CD4-positive, alpha-beta T cell treated with Interleukin-15 for 1 hour (primary cell): ENCODE data around the gene PRRX2.
"Not testable (repeated sequence)": the region's sequence is repeated elsewhere in the genome, so short reads cannot be mapped to it uniquely, and the experiment has no call there.

Experiments used
- DNase-seq: peaks from one replicate; pipeline ENCODE4 v3.0.0-alpha.2; 2020

PRRX2 gene

DNA sequence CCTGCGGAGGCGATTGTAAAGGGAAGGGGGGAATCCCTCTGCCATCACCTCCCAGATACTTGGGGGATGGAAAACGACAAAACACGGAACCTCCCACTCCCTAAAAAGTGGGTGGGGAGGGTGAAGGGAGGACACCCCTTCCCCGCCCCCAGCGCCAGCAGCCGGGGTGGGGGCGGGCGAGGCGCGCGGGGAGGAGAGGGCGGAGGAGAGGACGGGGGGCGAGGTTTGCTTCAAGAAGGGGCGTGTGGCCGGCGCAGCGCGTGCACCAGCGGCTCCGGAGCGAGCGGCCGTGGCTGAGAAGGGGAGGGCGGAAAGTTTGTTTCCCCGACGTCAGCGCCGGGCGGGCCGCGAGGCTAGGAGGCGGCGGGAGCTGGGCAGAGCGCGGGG is at the start of gene PRRX2:
TSS of gene PRRX2 (plus strand) at position 259 of the 387 bp plus-strand sequence. CDS start 221 bp downstream, outside the sequence.
- no peak for DNase-seq

DNA sequence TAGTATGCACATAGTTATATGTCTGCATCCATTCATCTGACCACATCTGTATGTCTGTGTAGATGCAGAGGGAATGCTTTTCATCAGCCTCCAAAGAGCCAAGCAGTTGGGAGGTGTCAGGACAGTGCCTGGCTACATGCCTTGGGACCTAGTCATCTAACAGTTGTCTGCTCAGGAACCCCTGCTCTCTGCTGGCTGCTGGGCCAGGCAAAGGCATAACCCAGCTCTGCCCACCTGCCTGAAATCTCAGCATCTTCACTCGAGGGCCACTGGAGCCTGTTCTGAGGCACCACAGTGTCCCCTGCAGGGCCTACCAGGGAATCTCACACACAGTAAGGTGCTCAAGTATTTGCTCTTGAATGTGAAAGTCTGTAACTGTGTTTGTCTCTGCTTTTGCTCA is 48.3 kb upstream of the PRRX2 start:
- no peak for DNase-seq

DNA sequence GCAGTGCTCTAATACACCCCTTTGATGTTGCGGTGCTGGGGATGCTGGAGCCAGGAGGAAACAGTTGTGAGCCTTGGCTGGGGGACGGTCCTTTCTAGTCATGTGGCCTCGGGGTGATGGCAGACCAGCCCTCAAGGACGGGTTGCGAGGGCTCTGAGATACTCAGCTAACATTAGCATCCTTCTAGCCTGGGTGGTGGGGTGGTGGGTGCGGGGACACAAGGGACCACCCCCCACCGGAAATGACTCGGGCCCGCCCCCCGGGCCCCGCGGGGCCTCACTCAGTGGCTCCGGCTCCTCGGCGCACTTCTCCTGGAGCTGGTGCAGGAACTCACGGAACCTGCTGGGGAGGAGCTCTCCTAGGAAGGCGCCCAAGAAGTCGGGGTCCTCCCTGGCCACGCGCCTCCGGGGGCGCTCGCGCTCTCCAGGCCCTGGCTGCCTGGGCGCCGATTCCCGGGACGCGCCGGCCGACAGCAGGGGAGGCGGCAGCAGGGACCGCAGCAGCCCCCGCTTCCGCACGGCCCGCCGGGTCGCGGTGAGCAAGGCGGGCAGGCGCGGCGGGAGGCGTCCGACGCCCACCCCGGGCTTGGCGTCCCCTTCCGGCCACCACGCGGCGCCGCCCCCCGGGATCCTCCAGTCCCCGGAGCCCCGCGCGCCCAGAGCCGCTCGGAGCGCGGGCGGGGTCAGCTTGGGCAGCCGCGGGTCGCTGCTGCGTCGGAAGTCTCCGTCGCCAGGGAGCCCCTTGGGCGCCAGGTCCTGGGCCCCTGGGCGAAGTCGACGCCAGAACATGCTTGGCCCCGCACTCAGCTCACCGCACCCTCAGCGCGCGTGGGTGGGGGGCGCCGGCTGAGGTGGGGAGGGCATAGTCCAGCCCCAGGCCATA is 45.4 kb upstream of the PRRX2 start:
- no peak for DNase-seq

DNA sequence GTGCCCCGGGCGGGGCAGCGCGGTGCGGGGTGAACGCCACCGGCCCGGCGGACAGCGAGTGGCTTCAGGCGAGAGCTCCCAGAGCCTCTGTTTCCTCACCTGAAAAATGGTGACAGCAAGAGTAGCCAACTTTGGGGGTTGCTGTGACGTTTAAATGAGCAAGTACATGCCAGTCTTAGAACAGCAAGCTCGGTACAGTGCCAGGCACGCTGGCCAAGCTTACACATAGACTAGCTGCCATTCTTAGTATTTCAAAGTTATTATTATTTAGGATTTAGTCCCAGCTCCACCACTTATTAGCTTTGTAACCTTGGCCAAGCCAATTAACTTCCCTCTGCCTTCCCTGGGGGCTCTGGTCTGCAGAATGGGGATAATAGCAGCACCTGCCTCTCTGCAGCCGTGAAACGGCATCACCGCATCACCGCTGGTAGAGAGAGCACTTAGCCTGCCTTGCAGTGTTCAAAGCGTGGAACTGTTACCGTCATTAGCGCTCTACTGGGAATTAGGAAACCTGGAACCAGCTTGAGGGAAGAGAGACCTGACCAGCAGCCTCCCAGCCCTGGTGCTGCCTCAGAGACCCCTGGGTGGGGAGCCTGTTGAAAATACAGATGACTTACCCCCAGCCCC is 44.7 kb upstream of the PRRX2 start, which contains the start of gene C9orf50:
TSS of gene C9orf50 (minus strand) at position 433 of the 627 bp plus-strand sequence. CDS start 527 bp downstream, outside the sequence.
- no peak for DNase-seq

DNA sequence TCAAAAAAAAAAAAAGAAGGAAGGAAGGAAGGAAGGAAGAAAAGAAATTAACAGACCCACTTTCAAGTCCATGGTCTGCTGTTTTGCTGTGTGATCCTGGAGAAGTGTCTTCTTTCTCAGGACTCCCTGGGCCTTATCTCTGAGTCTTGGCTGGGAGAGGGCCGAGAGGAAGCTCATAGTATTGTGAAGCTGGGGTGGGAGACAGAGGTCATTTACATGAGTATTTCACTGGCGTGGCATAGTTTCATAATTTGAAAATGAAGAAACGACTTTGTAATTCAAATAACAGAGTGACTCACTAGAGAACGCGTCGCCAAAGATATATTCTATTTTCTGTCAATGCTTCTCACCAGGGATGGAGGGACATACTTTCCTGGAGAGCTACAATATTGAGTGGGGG is 42.1 kb upstream of the PRRX2 start:
- DNase-seq: no peak

DNA sequence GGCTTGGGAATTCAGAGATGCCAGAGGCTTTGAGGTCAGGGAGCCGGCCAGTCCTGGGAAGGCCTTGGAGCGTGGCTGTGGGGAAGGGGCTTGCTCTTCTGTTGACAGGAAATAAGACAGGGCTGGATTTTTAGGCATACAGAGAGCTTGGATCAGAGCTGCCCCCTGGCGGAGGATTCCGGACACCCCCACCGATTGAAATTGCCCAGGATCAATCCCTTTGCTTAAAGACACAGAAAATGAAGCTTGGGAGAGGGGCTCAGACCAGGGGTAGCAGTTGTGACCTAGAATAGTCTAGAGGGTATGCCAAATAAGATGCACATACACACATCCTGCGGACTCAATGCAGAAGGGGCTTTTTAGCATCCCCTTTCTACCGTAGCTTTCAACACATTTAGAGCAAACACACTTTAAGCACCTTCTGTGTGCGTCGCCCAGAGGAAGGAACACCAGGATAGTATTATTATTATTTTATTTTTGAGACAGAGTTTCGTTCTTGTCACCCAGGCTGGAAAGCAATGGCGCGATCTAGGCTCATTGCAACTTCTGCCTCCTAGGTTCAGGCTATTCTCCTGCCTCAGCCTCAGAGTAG is 41.2 kb upstream of the PRRX2 start:
- peak; percentile 54 for DNase-seq

DNA sequence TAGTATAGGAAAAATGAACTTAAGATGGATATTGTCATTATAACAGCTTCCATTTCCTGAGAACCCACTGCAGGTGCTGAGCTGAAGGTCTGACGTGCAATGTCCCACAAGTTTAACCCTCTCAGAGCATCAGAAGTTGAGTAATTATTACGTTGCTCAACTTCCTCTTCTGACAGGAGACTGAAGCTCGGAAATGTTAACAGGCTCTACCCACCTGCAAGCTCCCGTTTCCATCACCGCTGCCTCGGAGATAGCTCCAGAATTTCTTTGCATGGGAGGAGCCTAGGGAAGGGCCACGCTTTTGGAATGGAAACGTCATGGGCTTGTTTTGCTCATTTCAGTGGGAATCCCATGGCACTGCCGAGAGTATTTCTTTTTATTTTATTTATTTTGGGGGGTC is 40.5 kb upstream of the PRRX2 start:
- DNase-seq: peak; percentile 52

DNA sequence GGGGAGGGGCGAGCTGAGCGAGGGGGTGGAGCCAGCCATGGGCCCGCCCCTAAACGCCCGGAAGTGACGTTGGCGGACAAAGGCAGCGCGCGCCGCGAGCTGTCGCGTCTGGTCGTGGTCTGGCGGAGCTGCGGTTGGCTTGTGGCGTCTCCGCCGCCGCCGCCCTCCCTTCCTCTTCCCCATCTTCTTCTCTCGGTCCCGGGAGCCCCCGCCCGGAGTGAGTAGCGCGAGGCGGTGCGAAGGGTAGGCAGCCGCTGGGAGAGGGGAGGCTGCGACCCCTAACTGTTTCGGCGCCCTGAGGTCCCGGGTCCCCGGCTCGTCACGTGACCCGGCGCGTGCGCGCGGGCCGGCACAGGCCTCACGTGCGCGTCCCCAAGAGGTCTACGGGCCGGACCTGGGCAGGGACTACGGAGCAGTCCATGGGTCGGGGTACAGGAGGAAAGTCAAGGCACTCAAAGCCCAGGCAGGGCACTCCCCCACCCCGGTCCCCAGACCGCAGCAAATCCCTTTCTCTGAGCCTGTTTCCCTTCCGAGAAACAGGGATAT is 39.3 kb upstream of the PRRX2 start, which contains the start of gene NTMT1:
TSS of gene NTMT1 (plus strand) at position 85 of the 546 bp plus-strand sequence. CDS start 6,541 bp downstream, outside the sequence.
- DNase-seq: peak; percentile 91

DNA sequence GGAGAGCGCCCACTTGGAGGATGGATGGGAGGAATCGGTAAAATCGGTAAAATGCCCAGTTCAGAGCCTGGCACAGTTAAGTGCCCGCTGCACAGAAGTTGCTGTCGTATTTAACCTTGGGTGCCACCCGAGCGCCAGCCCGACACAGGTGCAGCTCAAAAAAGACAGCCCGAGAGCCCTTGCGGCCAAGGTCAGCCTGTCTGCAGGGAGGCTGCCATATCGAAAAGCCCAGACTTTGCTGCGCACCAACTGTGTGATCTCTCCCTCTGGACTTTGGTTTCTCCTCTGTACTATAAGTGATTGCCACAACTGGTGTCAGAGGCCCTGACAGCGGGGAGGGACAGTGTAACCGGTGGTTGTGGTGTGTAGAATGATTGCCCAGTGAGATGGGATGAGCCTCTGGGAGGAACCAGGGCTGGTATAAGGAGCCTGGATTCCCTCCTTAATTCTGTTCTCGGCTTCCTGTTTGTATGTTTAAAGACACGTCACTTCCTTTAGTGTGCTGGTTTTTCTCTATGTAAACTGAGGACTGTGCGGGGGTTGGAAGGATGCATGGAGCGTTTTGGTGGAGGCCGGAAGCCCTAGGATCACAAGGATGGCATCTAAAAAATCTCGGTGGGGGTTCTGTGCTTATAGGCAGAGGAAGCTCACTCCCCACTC is 38.7 kb upstream of the PRRX2 start:
- DNase-seq: peak; percentile 51

DNA sequence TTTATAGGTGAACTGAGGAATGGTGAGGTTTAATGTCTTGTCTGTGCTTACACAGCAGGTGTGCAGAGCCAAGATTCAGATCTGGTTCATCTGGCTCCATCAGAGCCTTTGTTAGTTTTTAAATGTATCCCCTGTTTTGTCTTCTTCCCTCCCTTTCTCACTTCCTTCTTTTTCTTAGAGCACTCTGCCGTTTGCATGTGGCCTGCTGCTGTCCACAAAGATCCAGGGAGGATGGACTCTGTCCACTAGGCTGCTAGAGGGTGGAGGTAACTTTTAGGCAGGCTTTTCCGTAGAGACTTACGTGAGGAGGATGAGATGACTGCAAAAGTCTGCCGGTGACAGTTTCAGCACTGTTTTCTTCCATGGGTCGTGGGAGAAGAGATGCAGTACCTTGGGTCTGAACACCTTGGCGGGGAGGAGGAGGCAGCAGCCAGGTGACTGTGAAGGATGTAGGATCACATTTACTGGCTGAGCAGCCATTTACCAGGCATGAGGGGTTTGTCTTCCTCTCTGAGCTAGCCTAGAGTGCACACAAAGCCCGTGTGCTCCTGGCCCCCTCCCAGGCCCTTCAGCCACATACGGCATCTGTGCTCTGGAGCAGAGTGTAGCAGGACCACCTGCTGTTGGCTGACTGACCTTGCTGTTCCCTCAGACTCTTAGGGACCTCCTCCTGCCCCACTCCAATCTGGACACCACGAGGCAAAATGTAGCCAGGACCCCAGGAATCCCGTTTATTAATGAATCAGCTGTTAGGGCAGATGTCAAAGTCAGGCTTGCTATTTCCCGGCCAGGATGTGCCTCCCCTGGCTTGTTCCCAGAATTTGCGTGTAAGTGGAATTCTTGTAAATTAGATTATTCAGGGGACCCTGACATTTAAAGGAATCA is 37.6 kb upstream of the PRRX2 start:
- no peak for DNase-seq

DNA sequence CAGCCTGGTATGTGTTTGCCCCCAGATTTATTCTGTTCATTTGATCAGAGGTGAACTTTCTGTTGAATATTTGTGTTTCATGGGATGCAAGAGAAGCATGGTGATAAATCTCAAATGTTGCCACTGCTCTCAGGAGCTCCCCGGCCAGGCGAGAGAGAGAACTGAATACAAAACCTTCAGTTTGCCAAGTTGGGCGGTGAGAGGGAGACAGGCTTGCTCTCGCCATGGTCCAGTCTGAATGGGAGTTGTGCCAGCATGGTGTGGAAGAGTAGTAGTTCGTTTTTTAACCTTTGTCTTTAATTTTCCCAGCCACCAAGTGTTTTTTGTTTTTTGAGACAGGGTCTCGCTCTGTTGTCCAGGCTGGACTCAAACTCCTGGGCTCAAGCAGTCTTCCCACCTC is 36.7 kb upstream of the PRRX2 start:
- no peak for DNase-seq

DNA sequence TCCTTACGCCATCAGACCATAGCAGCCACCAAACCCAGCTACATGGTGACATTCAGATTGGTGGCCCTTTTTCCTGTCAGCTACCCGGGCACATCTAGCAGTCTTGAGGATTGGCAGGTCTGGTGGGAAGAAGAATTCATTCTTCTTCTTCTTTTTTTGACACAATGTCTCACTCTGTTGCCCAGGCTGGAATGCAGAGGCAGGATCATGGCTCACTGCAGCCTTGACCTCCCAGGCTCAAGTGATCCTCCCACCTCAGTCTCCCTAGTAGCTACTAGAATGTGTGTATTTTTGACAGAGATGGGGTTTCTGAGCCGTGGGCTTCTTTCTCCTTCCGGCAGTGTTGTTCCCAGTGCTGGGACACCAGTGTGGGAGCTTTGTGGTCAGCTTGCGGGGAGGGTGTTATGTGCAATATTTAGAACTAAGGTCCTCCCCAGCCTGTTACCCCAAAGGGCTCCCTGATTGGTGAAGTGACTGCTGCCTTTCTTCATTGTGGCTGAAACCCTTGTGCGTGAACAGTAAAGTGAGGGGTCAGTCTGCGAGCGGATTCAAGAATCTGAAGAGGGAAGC is 36.1 kb upstream of the PRRX2 start:
- no peak for DNase-seq

DNA sequence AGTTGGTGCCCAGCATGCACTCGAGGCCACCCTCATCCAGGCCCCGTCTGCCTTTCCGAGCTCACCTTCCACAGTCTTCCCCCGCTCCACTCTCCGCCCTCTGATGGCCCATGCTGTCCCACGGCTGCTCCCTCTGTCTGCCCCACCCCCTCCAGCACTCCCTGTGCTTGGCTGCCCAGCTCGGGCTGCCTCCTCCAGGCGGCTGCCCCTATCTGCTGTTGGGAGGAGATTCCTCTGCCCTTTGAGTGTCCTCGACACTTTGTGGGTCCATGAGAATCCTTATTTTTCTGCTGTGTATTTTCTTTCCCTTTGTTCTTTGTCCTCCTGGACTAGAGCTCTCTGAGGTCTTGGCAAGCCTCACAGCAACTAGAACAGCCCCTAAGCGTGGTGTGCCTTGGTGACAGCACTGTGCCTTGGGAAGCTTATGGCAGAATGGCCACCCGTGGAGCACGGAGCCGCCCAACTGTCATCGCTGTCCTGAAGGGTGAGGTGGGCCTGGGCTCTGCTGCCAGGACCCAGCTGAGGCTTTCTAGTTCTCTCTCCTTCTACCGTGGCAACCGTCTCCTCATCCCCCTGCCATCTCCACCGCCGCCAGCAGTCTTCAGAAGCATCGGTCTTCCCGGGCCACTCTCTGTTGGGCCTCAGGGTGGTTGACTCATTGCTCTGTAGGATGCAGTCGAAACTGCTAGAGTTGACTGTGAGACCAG is 34.3 kb upstream of the PRRX2 start:
- no peak for DNase-seq

DNA sequence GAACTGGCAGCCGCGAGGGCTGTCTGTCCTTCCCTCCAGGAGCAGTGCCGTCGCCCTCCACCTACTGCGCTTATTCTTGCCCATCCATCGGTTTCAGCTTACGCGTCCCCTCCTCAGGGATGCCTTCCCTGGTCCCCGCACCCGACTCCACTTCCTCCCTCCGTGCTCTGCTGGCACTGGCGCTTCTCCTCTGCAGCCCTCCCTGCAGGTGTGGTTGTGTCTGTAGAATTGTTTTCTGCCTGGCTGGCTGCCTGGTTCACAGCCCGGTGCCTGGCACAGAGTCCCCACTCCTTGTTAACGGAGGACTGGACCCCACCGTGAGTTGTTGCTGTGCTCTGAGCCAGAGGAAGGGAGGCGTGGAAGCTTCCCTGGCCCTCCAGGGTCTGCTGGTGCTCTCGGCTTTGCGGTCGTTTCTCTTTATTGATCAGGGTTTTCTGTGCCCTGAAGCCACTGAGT is 33.7 kb upstream of the PRRX2 start:
- DNase-seq: no peak

DNA sequence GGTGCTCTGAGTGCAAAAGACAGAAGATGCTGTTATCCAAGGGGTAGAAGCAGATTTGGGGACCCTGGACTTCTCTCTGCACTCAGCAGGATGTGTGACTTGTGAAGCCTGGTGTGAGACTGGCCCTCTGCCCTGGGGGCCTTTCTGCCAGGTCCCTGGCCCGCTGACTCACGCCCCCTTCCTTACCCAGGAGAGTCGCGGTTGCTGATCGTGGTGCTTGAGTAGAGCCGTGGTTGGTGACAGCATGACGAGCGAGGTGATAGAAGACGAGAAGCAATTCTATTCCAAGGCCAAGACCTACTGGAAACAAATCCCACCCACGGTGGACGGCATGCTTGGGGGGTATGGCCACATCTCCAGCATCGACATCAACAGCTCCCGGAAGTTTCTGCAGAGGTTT is 33.0 kb upstream of the PRRX2 start:
- DNase-seq: no peak

DNA sequence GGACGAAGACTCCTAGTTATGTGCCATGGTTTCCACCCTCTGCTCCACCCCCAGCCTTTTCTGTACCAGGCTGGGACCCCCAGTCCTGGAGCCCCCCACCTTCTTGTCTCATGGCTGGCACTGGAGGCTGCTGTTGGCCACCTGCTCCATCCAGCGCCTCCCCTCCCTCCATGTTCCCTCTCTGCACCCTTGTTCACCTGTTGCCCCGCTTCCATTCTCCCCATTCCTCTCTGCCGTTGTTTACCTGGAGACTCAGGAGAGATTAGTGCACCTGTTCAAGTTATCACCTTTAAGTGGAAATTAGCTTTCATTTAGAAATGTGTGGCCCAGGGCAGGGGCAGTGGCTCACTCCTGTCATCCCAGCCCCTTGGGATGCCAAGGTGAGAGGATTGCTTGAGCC is 32.2 kb upstream of the PRRX2 start:
- DNase-seq: no peak

DNA sequence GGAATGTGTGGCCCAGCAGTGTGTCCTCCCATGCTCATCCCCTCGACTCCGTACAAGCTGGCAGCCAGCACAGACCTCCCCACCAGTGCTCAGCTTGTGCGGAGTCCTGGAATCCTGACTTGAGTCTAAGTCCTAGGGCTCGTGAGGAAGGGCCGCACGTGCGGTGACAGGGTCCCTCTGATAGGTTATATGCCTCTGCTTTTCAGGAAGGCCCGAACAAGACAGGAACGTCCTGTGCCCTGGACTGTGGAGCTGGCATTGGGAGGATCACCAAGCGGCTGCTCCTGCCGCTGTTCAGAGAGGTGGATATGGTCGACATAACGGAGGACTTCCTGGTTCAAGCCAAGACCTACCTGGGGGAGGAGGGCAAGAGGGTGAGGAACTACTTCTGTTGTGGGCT is 31.6 kb upstream of the PRRX2 start:
- no peak for DNase-seq

DNA sequence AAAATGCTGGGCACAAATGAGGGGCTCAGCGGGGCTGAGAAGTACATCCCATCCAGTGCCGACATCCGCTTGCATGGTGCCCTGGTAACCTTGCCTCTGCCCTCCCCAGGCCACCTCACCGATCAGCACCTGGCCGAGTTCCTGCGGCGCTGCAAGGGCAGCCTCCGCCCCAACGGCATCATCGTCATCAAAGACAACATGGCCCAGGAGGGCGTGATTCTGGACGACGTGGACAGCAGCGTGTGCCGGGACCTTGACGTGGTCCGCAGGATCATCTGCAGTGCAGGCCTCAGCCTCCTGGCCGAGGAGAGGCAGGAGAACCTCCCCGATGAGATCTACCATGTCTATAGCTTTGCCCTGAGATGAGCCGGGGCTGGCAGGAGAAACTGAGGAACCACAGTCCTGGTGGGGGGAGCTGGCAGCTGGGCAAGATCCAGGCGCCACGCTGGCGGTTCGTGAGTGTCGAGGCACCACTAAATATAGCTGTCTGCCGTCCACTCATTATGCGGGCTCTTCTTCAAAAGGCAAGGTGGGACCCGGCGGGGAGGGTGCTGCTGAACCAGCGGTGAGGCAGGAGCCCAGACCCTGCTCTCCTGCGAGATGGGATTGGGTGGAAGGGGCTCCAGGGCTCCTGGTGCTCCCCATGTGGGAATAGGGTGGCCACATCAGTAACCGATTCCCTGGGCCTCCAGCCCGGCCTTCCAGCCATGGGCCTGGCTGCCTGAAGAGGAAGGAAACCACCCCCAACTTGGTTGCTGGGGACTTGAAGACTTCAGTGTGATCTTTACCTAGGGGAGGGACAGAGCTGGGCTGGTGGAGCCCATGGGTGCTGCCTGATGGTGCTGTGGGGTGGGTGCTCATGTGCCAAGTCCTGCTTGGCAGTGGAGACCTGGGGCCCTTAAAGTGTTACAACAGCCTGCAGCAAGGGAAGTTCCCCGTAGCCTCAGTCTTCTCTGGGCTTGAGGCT is 30.1 kb upstream of the PRRX2 start:
- no peak for DNase-seq

DNA sequence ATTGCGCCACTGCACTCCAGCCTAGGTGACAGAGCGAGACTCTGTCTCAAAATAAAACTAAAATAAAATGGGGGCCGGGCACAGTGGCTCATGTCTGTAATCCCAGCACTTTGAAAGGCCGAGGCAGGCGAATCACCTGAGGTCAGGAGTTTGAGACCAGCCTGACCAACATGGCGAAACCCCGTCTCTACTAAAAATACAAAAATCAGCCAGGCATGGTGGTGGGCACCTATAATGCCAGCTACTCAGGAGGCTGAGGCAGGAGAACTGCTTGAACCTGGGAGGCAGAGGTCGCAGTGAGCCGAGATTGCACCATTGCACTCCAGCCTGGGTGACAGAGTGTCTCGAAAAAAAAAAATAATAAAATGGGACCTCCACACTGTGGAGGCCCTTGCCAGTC is 29.1 kb upstream of the PRRX2 start:
- DNase-seq: not testable (repeated sequence)
